Measurements from ENCODE around the gene CASS4. TPM values are rescaled to one million over a fixed set of nuclear protein-coding genes. Genes with fewer than 3 reads are reported as not detected.

CASS4 gene
- total RNA-seq, 1 donor from 2014 or later = not detected

DNA sequence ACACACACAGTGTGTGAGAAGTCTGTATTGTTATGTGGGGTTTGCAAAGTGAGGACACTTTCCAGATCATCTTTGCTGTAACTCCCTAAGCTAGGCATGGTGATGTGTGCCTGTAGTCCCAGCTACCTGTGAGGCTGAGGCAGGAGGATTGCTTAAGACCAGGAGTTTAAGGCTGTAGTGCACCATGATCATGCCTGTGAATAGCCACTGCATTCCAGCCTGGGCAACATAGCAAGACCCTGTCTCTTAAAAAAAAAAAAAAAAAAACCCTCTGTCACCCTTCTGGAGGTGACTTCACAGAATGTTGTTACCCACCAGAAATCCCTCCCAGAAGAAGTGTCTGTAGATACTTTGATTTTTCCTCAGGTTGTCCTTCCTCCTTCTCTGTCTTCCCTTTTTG lies 14.9 kb downstream of the CASS4 start:
- Histone ChIP-seq H2AFZ (replicated peaks) (no peak overlapping the region), H3K27me3 (peaks cover 50% of the 10 kb centered on the region), H3K4me1 (no peaks in the 10 kb centered on the region), H3K9ac (no peak overlapping the region), H4K20me1 (ENCODE audit: low read depth) (no peaks in the 10 kb centered on the region), H3K4me3 (no peak overlapping the region), H3K36me3 (no peaks in the 10 kb centered on the region), H3K79me2 (ENCODE audit: low read depth) (no peaks in the 10 kb centered on the region), H3K27ac (no peak overlapping the region), H3K4me2 (no peak overlapping the region), H3F3A (ENCODE audit: low read depth) (no peaks in the 10 kb centered on the region), H3K9me3 (ENCODE audit: low read depth) (no peaks in the 10 kb centered on the region)
- H3K27me3 Mint-ChIP-seq (ENCODE audit: insufficient read depth, low read depth) = no peaks in the 10 kb centered on the region
- no peak overlapping the region for H3K4me3 Mint-ChIP-seq
- no peaks in the 10 kb centered on the region for H3K36me3 Mint-ChIP-seq
- no peak overlapping the region for H3K27ac Mint-ChIP-seq
- TF ChIP-seq EZH2 (IDR thresholded peaks at IDR 0.05) = no peak
- TF ChIP-seq, protein P1, sequence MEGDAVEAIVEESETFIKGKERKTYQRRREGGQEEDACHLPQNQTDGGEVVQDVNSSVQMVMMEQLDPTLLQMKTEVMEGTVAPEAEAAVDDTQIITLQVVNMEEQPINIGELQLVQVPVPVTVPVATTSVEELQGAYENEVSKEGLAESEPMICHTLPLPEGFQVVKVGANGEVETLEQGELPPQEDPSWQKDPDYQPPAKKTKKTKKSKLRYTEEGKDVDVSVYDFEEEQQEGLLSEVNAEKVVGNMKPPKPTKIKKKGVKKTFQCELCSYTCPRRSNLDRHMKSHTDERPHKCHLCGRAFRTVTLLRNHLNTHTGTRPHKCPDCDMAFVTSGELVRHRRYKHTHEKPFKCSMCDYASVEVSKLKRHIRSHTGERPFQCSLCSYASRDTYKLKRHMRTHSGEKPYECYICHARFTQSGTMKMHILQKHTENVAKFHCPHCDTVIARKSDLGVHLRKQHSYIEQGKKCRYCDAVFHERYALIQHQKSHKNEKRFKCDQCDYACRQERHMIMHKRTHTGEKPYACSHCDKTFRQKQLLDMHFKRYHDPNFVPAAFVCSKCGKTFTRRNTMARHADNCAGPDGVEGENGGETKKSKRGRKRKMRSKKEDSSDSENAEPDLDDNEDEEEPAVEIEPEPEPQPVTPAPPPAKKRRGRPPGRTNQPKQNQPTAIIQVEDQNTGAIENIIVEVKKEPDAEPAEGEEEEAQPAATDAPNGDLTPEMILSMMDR (IDR thresholded peaks at IDR 0.05) = no peak
- TF ChIP-seq EZH2phosphoT487 (IDR thresholded peaks at IDR 0.05) = no peak
- no peak for DNase-seq (ENCODE audit: low spot score)
- no peaks in the 10 kb centered on the region for H3K9me3 Mint-ChIP-seq
- peaks cover 30% of the 10 kb centered on the region for H3K4me1 Mint-ChIP-seq

DNA sequence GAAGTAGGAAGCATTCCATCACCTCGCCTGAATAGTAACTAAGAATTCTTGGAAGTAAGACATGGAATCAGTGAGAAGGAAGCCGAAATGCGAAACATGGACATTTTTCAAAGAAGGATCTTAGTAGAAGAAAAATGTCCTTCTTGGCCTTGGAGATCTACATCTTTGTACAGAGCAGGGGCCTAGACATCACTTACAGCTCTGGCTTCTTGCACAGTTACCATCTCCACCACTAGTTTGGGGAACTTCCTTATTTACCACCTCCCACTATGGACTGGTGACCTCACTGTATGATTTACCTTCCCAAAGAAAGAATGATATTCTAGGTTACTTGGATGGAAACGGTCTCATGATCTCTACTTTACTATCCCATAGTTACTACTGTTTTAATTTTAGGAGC lies 15.7 kb downstream of the CASS4 start:
- H3K36me3 ChIP-seq = no peaks in the 10 kb centered on the region
- H3K9me3 Mint-ChIP-seq = no peaks in the 10 kb centered on the region
- no peaks in the 10 kb centered on the region for H4K20me1 ChIP-seq (ENCODE audit: low read depth)
- peaks cover 42% of the 10 kb centered on the region for H3K27me3 ChIP-seq
- peaks cover 21% of the 10 kb centered on the region for H3K4me1 Mint-ChIP-seq
- no peaks in the 10 kb centered on the region for H3K79me2 ChIP-seq (ENCODE audit: low read depth)
- no peaks in the 10 kb centered on the region for H3K9me3 ChIP-seq (ENCODE audit: low read depth)
- no peak overlapping the region for H3K4me3 ChIP-seq
- TF ChIP-seq EZH2phosphoT487 (IDR thresholded peaks at IDR 0.05) (no peak), EZH2 (IDR thresholded peaks at IDR 0.05) (no peak)
- TF ChIP-seq, protein P1 (IDR thresholded peaks at IDR 0.05) = no peak
- no peak overlapping the region for H2AFZ ChIP-seq (replicated peaks)
- no peaks in the 10 kb centered on the region for H3K36me3 Mint-ChIP-seq
- no peaks in the 10 kb centered on the region for H3F3A ChIP-seq (ENCODE audit: low read depth)
- no peak for DNase-seq (ENCODE audit: low spot score)
- no peaks in the 10 kb centered on the region for H3K4me1 ChIP-seq
- H3K4me3 Mint-ChIP-seq = no peak overlapping the region
- no peaks in the 10 kb centered on the region for H3K27me3 Mint-ChIP-seq (ENCODE audit: insufficient read depth, low read depth)
- H3K9ac ChIP-seq = no peak overlapping the region
- no peak overlapping the region for H3K4me2 ChIP-seq
- no peak overlapping the region for H3K27ac ChIP-seq
- no peak overlapping the region for H3K27ac Mint-ChIP-seq

DNA sequence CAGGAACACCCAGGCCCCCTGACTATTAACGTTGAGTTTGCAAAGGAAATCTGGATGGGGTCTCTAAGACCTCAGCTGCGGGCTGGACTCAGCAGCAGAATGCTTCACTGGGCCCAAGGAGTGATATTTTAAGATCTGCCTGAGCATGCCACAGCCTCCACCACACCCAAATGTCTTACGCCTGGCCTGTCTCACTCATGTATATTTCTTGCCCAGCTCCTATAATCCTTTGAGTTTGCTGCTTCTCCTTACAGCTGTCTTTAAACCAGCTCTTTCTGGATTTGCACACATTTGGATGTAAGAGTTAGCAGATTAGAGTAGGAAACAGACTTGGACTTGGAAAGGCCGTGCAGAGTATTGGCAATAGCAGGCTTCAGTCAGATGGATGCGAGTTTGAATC lies 16.4 kb downstream of the CASS4 start:
- Histone ChIP-seq H3K9me3 (ENCODE audit: low read depth) (no peaks in the 10 kb centered on the region), H3K4me2 (no peak overlapping the region), H2AFZ (replicated peaks) (no peak overlapping the region), H3K27ac (no peak overlapping the region), H3K9ac (no peak overlapping the region), H3K79me2 (ENCODE audit: low read depth) (no peaks in the 10 kb centered on the region), H3K4me1 (no peaks in the 10 kb centered on the region), H3F3A (ENCODE audit: low read depth) (no peaks in the 10 kb centered on the region), H3K27me3 (peaks cover 37% of the 10 kb centered on the region), H3K36me3 (no peaks in the 10 kb centered on the region), H4K20me1 (ENCODE audit: low read depth) (no peaks in the 10 kb centered on the region), H3K4me3 (no peak overlapping the region)
- H3K27ac Mint-ChIP-seq = no peak overlapping the region
- no peak for DNase-seq (ENCODE audit: low spot score)
- H3K36me3 Mint-ChIP-seq = no peaks in the 10 kb centered on the region
- H3K4me1 Mint-ChIP-seq = peaks cover 21% of the 10 kb centered on the region
- H3K27me3 Mint-ChIP-seq (ENCODE audit: insufficient read depth, low read depth) = no peaks in the 10 kb centered on the region
- no peak overlapping the region for H3K4me3 Mint-ChIP-seq
- TF ChIP-seq EZH2phosphoT487 (IDR thresholded peaks at IDR 0.05) (no peak), EZH2 (IDR thresholded peaks at IDR 0.05) (no peak)
- TF ChIP-seq, protein P1 (IDR thresholded peaks at IDR 0.05) = no peak
- no peaks in the 10 kb centered on the region for H3K9me3 Mint-ChIP-seq
